ENCODE data around the gene TEPSIN.

DNA sequence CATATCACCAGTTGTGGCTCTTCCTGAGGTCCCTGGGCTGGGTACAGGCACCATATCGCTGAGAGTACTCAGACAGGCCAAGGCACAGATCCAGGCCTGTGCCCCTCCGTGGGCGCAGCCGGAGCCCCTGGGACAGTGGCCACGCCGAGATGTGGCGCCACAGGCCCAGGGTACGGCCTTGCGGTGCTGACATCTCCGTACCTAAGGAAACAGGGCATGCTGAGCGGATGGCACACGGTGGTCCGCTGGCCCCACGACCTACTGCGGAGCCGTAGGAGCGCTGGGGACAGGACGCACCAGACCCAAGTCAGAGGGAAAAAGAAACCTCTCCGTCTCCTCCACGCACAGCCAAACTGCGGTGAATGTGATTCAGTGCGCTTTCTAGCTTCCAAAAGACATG is 26.7 kb upstream of the TEPSIN start:
- no peak for TF ChIP-seq CTCF (optimal IDR thresholded peaks at IDR 0.05 in 1 of 3, IDR thresholded peaks at IDR 0.05 in 1 of 3, conservative IDR thresholded peaks at IDR 0.05 in 1 of 3; ENCODE audit: extremely low read depth in 1 of 3, insufficient read depth in 2 of 3, low read length in 3 of 3)
- TF ChIP-seq EZH2 (IDR thresholded peaks at IDR 0.05; ENCODE audit: low read length) = no peak
